Stimulated activated CD4-positive, alpha-beta T cell treated with anti-CD3 and anti-CD28 coated beads, Interleukin-12 subunit alpha, Interleukin-12 subunit beta, amount 100 ng/mL, for 4 hours (primary cell): ENCODE results near the gene CRKL.
"Not testable (repeated sequence)": the region's sequence is repeated elsewhere in the genome, so short reads cannot be mapped to it uniquely, and the experiment has no call there.

ENCODE experiments used
- DNase-seq: peaks from one replicate; pipeline ENCODE4 v3.0.0-alpha.2; 2020

CRKL gene

DNA sequence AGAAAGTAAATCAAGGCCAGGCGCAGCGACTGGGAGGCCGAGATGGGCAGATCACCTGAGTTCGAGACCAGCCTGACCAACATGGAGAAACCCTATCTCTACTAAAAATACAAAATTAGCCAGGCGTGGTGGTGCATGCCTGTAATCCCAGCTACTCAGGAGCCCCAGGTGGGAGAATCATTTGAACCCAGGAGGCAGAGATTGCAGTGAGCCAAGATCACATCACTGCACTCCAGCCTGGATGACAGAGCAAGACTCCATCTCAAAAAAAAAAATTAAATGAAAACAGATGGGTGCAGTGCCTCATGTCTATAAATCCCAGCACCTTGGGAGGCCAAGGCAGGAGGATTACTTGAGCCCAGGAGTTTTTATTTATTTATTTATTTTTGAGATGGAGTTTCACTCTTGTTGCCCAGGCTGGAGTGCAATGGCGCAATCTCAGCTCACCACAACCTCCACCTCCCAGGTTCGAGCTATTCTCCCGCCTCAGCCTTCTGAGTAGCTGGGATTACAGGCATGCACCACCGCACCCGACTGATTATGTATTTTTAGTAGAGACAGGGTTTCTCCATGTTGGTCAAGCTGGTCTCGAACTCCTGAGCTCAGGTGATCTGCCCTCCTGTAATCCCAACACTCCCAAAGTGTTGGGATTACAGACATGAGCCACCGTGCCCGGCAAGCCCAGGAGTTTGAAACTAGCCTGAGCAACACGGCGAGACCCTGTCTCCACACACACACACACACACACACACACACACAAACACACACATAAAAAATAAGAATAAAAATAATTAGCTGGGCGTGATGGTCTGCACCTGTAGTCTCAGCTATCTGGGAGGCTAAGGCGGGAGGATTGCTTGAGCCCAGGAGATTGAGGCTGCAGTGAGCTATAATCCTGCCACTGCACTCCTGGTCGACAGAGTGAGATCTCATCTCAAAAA lies 15.8 kb upstream of the CRKL start:
- not testable (repeated sequence) for DNase-seq

DNA sequence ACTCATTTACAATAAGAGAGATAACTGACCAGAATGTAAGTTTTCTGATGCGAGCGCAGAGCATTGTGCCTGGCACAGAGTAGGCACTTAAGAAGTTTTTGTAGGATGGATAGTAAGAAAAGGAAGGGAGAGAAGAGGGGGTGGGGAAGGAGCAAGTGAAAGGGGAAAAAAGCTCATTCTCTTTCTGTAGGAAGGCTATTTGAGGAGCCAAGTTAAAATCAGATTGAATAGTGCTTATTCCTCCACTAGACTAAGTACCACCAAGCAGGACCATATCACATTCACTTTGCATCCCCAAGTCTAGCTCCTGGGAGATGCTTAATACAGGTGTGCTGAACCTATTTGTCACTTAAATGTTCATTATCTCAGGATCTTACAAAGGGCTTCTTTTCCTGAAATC lies 14.1 kb upstream of the CRKL start:
- no peak for DNase-seq

DNA sequence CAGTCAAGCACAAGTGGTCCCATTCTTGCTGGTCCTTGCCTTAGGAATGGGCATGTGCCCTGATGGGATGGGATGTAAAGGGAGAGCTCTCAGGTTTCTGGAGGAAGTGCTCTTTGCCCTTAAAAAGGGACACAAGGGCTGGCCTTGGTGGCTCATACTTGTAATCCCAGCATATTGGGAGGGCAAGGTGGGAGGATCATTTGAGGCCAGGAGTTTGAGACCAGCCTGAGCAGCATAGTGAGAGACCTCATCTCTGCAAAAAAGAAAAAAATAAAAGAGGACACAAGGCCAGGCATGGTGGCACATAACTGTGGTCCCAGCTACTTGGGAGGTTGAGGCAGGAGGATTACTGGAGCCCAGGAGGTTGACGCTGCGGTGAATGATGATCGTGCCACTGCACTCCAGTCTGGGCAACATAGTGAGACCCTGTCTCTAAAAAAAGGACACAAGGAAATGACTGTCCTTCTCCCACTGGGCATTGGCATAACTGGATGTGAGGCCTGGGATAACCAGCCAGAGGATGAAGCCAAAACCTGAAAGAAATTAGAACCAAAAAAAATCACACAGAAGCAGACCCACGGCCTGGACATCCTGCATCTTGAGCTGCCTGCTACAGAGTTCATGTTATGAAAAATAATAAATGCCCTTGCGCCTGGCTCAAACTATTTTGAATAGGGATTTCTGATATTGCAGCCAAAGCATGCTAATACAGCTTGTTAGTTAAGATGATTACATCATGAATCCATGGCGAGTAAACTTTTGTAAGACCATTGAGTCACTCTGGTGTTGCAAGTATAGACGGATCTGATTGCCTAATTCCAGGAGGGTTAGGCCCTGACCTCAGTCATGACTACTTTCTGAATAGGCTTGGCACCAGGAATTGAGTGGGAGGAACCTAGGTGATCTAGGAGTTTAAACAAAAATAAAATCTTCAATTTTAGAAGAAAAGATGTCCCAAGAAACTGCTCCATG lies 12.9 kb upstream of the CRKL start:
- DNase-seq = no peak

GRCh38 chr22:20904980-20905355 lies 12.2 kb upstream of the CRKL start:
- DNase-seq = no peak

DNA sequence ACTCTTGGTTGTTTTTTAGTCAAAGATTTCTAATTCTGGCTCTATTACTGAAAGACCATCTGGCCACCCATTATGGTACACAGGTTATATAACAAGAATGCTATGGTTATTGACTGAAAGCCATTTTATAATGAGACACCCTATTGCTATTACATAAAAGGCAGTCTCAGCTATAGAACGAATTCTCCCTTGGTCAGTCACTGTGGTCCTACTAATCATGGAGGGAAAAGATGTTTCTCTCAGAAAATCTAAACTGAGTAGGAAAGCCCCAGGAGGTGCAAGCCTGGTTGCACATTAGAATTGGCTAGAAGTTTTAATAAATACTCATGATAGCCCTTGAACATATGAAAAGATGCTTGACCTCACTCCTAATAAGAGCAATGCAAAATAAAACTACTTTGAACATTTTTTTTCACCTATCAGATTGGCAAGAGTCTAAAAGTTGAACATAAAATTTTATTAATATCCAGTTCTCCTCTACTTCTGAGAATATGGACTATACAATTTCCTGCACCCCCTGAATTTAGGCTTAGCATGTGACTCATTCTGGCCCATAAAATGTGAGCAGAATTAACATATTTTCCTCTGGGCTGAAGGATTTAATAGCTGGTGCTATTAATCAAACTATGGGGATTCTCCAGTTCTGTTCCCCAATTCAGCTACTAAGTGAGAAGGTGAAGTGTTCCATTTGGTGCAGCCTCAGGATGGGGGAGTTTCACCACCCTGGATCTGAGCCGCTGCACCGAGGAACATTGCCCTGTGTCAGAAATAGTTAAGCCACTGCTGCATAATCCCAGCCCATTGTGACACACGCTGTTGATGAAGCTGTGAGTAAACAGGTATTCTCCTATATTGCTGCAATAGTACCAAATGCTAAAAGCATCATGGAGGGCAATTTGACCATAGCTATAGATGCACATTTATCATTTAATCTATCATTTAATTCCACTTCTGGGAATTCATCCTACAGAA lies 11.5 kb upstream of the CRKL start:
- no peak for DNase-seq

DNA sequence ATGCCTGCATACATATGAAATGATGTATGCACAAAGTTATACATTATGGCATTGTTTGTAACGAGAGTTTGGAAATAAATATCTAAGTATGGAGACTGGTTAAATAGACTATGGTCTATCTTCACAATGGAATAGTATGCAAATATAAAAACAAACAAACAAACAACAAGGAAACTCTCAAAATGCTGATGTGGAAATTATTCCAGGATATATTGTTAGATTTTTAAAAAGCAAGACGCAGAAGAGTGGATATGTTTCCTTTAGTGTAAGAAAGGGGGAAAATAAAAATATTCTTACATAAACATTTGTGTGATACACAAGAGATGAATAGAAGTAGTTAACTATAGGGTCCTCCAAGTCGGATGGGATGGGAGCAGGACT lies 10.8 kb upstream of the CRKL start:
- no peak for DNase-seq

GRCh38 chr22:20908717-20909116 lies 8.5 kb upstream of the CRKL start:
- DNase-seq = not testable (repeated sequence)

DNA sequence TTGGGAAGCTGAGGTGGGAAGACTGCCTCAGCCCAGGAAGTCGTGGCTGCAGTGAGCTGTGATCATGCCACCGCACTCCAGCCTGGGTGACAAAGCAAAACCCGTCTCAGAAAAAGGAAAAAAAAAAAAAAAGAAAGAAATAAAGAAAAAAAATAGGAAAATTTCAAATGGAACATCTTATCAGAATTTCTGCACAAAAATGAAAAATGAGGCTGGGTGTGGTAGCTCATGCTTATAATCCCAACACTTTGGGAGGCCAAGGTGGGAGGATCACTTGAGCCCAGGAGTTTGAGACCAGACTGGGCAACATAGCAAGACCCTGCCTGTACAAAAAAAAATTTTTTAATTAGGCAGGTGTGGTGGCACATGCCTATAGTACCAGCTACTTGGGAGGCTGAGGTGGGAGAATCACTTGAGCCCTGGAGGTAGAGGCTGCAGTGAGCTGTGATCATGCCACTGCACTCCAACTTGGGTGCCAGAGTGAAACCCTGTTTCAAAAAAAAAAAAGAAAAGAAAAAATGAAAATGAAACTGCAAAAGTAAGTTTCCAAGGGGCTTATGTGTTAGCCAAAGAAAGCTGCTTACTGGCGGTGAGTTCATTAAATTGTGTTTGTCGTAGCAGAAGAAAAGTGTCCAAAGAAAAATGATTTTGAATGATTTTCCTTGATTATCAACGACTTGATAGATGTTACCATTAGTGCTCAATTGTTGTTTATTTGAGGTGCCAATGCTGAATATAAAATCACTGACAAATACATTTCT lies 7.5 kb upstream of the CRKL start:
- no peak for DNase-seq

GRCh38 chr22:20912494-20912893 lies 4.7 kb upstream of the CRKL start:
- no peak for DNase-seq

- no peak for DNase-seq
These were observed 1.5 kb downstream of the CRKL start for GRCh38 chr22:20918663-20919218.

GRCh38 chr22:20919718-20920117 lies 2.5 kb downstream of the CRKL start:
- DNase-seq = no peak

- DNase-seq = no peak
These were observed 3.6 kb downstream of the CRKL start for GRCh38 chr22:20920881-20921203.

- DNase-seq = no peak
These were observed 5.0 kb downstream of the CRKL start for GRCh38 chr22:20922141-20922751.

DNA sequence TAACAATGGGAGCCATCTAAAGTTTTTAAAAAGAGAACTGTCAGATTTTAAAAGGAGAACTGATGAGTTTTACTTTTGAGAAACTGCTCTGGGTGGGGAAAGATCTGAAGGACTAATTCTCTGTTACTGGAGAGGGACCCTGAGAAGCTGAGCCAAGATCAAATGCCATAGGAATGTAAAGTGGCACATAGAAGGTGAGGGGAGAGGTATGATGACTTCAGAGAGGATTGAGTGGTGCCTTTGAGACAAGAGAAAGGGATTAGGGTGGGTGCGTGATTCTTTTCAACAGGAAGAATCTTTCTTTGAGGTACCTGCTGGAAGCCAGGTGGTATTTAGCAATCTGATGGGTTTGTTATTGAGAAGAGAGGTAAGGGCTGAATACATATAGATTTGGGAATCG lies 9.0 kb downstream of the CRKL start:
- DNase-seq = no peak

DNA sequence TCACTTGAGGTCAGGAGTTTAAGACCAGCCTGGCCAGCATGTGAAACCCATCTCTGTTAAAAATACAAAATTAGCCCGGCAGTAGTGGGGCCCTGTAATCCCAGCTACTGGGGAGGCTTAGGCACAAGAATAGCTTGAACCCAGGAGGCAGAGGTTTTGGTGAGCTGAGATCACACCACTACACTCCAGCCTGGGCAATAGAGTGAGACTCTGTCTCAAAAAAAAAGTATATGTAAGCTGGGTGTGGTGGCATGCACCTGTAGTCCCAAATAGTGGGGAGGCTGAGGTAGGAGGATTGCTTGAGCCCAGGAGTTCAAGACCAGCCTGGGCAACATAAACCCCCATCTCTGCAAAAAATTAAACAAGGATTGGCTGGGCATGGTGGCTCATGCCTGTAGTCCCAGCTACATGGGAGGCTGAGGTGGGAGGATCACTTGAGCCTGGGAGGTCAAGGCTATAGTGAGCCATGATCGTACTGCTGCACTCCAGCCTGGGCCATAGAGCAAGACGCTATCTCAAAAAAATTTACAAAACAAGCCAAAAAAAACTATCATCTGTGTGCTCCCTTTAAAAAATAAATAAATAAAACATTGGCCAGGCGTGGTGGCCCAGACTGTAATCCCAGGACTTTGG lies 10.8 kb downstream of the CRKL start:
- no peak for DNase-seq

DNA sequence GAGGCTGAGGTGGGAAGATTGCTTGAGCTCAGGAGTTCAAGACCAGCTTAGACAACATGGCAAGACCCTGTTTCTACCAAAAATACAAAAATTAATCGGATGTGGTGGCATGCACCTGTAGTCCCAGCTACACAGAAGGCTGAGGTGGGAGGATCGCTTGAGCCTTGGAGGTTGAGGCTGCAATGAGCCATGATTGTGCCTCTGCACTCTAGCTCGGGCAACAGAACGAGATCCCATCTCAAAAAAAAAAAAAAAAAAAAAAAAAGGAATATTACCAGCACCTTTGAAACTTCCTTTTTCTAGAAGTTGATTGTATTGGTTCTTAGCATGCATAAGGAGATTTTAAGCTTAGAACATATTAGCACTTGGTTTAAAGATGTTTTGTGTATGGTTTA lies 11.4 kb downstream of the CRKL start:
- no peak for DNase-seq

DNA sequence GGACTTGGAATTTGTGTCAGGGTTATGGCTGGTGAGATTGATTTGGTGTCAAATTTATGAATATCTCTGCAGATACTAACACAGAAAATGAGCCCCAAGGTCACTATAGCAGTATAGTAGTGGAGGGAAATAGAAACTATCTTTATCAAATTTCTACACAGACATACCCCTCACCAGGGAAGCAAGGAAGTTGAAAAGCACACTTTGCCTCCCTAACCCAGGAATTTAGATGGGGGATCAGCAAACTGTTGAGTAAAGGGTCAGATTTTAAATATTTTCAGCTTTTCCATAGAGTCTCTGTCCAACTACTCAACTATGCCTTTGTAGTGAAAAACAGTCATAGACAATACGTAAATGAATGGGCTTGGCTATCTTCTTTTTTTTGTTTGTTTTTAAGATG lies 12.8 kb downstream of the CRKL start:
- no peak for DNase-seq

DNA sequence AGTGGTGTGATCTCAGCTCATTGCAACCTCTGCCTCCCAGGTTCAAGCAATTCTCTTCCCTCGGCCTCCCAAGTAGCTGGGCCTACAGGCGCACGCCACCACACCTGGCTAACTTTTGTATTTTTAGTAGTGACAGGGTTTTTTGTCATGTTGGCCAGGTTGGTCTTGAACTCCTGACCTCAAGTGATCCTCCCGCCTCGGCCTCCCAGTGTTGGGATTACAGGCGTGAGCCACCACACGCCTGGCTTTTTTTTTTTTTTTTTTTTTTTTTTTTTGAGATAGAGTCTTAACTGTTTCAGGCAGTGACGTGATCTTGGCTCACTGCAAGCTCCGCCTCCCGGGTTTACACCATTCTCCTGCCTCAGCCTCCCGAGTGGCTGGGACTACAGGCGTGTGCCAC lies 13.2 kb downstream of the CRKL start:
- DNase-seq = not testable (repeated sequence)

- no peak for DNase-seq
These were observed 14.0 kb downstream of the CRKL start for GRCh38 chr22:20931126-20931654.

DNA sequence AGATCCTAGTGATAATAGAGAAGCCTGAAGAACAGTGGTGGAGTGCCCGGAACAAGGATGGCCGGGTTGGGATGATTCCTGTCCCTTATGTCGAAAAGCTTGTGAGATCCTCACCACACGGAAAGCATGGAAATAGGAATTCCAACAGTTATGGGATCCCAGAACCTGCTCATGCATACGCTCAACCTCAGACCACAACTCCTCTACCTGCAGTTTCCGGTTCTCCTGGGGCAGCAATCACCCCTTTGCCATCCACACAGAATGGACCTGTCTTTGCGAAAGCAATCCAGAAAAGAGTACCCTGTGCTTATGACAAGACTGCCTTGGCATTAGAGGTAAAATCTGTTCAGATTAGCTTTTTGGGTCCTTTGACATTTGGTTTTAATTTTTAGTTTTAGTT lies 16.7 kb downstream of the CRKL start:
- DNase-seq = no peak
